GM12874 (cell line): ENCODE measurements around the gene FGD4.

Experiments used
- CTCF ChIP-seq: IDR thresholded peaks from 2 replicates; pipeline ENCODE4 v1.5.1; 2011; ENCODE audit warnings: low read depth, mild to moderate bottlenecking, control low read depth, low read length, moderate library complexity; ENCODE audit not compliant: insufficient read depth

Gene FGD4

GRCh38 chr12:32454866-32455265 lies 55.5 kb downstream of the FGD4 start:
- no peak for TF ChIP-seq CTCF

- peak; percentile 39; the same call in 1 of the 2 replicates for TF ChIP-seq CTCF
Measured at GRCh38 chr12:32455607-32456071, 56.3 kb downstream of the FGD4 start.

- no peak for TF ChIP-seq CTCF
Measured at GRCh38 chr12:32457251-32458025, 58.1 kb downstream of the FGD4 start.

- no peak for TF ChIP-seq CTCF
Measured at GRCh38 chr12:32460638-32461037, 61.3 kb downstream of the FGD4 start.

- TF ChIP-seq CTCF: no peak
Measured at GRCh38 chr12:32462908-32463307, 63.5 kb downstream of the FGD4 start.

- no peak for TF ChIP-seq CTCF
Measured at GRCh38 chr12:32466187-32466586, 66.8 kb downstream of the FGD4 start.

- no peak for TF ChIP-seq CTCF
Measured at GRCh38 chr12:32466986-32467711, 67.8 kb downstream of the FGD4 start.
